Amniotic stem cell (primary cell): Measurements from ENCODE around the gene PDE4D.
"Not testable (repeated sequence)": the region's sequence is repeated elsewhere in the genome, so short reads cannot be mapped to it uniquely, and the experiment has no call there.

ENCODE experiments used
- DNase-seq: peaks from one replicate; lab custom pipeline; 2025; lab: John Stamatoyannopoulos, UW

Gene PDE4D

GRCh38 chr5:59466271-59466670, 427.3 kb downstream of the PDE4D start:
- no peak for DNase-seq

GRCh38 chr5:59464969-59465368, 428.6 kb downstream of the PDE4D start:
- no peak for DNase-seq

GRCh38 chr5:59463618-59464166, 429.8 kb downstream of the PDE4D start:
- not testable (repeated sequence) for DNase-seq

- no peak for DNase-seq
These were observed 430.6 kb downstream of the PDE4D start for GRCh38 chr5:59462956-59463355.

- DNase-seq: no peak
These were observed 433.0 kb downstream of the PDE4D start for GRCh38 chr5:59460368-59461153.

- DNase-seq: no peak
These were observed 434.4 kb downstream of the PDE4D start for GRCh38 chr5:59458966-59459729.

GRCh38 chr5:59458321-59458720, 435.2 kb downstream of the PDE4D start:
- no peak for DNase-seq

GRCh38 chr5:59449905-59450644, 443.5 kb downstream of the PDE4D start:
- no peak for DNase-seq

- DNase-seq: no peak
These were observed 447.2 kb downstream of the PDE4D start for GRCh38 chr5:59446356-59446755.

- no peak for DNase-seq
These were observed 447.8 kb downstream of the PDE4D start for GRCh38 chr5:59445741-59446140.

GRCh38 chr5:59439303-59439702, 454.2 kb downstream of the PDE4D start:
- no peak for DNase-seq

- no peak for DNase-seq
These were observed 456.4 kb downstream of the PDE4D start for GRCh38 chr5:59437176-59437575.

GRCh38 chr5:59436364-59437148, 457.0 kb downstream of the PDE4D start:
- no peak for DNase-seq

GRCh38 chr5:59433174-59433573, 460.4 kb downstream of the PDE4D start:
- DNase-seq: no peak

GRCh38 chr5:59430066-59430685, 463.4 kb downstream of the PDE4D start:
- DNase-seq: no peak

GRCh38 chr5:59428391-59428790, 465.1 kb downstream of the PDE4D start:
- no peak for DNase-seq

GRCh38 chr5:59424515-59424914, 469.0 kb downstream of the PDE4D start:
- DNase-seq: no peak

GRCh38 chr5:59423021-59423420, 470.5 kb downstream of the PDE4D start:
- DNase-seq: no peak

- no peak for DNase-seq
These were observed 471.3 kb downstream of the PDE4D start for GRCh38 chr5:59421986-59422941.

GRCh38 chr5:59420596-59420995, 472.9 kb downstream of the PDE4D start:
- DNase-seq: no peak
